IMR-90 (cell line): ENCODE results near the gene BCL2L1. TPM values are rescaled to one million over a fixed set of nuclear protein-coding genes. Genes with fewer than 3 reads are reported as not detected.

Experiments
- ATAC-seq: fragments of 200-7000 bp; cut with Tn5 transposase; 2 replicates; pipeline ENCODE4 v1.9.1; 2020; ENCODE audit warnings: low read depth, mild to moderate bottlenecking, moderate library complexity
- BruUV-seq: library from RNA; stranded (reverse); fragments of 400-500 nt; replicated peaks from 2 replicates; lab custom pipeline; 2021; lab: Mats Ljungman, UMichigan
- CTCF ChIA-PET: fragments of 300-600 bp; formaldehyde crosslinking; extraction: SDS; loops from one replicate; lab custom pipeline; 2021; ENCODE audit warnings: antibody characterized with exemption; lab: Yijun Ruan, JAX
- POLR2A ChIA-PET: fragments of 300-600 bp; sonication (Branson Sonifier 250); formaldehyde crosslinking; loops from one replicate; lab custom pipeline; 2022; ENCODE audit warnings: antibody characterized with exemption; ENCODE audit not compliant: unreplicated experiment; lab: Charles Lee
- DNase-seq: peaks from one replicate; pipeline ENCODE4 v3.0.0; 2013
- H2AFZ ChIP-seq: replicated peaks from 2 replicates; pipeline ENCODE3; 2013; ENCODE audit warnings: low read length, mild to moderate bottlenecking; ENCODE audit not compliant: poor library complexity
- H2AK5ac ChIP-seq: 2 replicates; pipeline ENCODE4 v1.6.1; 2013; ENCODE audit warnings: low read depth, low read length, inconsistent platforms
- H2AK9ac ChIP-seq: replicated peaks from 2 replicates; pipeline ENCODE3; 2013; ENCODE audit warnings: mild to moderate bottlenecking, low read depth, low read length, moderate library complexity; ENCODE audit not compliant: poor library complexity
- H2BK120ac ChIP-seq: 2 replicates; pipeline ENCODE4 v1.6.1; 2013; ENCODE audit warnings: low read depth, low read length, inconsistent platforms
- H2BK15ac ChIP-seq: 3 replicates; pipeline ENCODE4 v1.6.1; 2013; ENCODE audit warnings: low read depth, low read length, inconsistent platforms
- H2BK20ac ChIP-seq: 2 replicates; pipeline ENCODE4 v1.6.1; 2013; ENCODE audit warnings: low read depth, mild to moderate bottlenecking, inconsistent platforms, low read length, moderate library complexity
- H2BK5ac ChIP-seq: 2 replicates; pipeline ENCODE4 v1.6.1; 2013; ENCODE audit warnings: mild to moderate bottlenecking, low read depth, low read length, inconsistent platforms; ENCODE audit not compliant: poor library complexity, severe bottlenecking
- H3K14ac ChIP-seq: replicated peaks from 2 replicates; pipeline ENCODE4 v1.6.1; 2013; ENCODE audit warnings: low read depth, low read length, inconsistent platforms
- H3K18ac ChIP-seq: 2 replicates; pipeline ENCODE4 v1.6.1; 2013; ENCODE audit warnings: low read depth, low read length, control low read depth
- H3K23ac ChIP-seq: 2 replicates; pipeline ENCODE4 v1.6.1; 2013; ENCODE audit warnings: low read depth, low read length, inconsistent platforms
- H3K27ac ChIP-seq: 2 replicates; pipeline ENCODE4 v1.5.1; 2013; ENCODE audit warnings: mild to moderate bottlenecking, control low read depth, low read length; ENCODE audit not compliant: insufficient read depth
- H3K27me3 ChIP-seq: 2 replicates; pipeline ENCODE4 v1.6.1; 2013; ENCODE audit warnings: low read length; ENCODE audit not compliant: control insufficient read depth, insufficient read depth
- H3K36me3 ChIP-seq: 2 replicates; pipeline ENCODE4 v1.6.1; 2013; ENCODE audit warnings: low read length, mixed read lengths; ENCODE audit not compliant: control insufficient read depth, insufficient read depth
- H3K4ac ChIP-seq: 2 replicates; pipeline ENCODE4 v1.6.1; 2013; ENCODE audit warnings: low read depth, low read length, inconsistent platforms
- H3K4me1 ChIP-seq: 2 replicates; pipeline ENCODE4 v1.6.1; 2013; ENCODE audit warnings: low read length, mixed read lengths; ENCODE audit not compliant: control insufficient read depth, insufficient read depth
- H3K4me2 ChIP-seq: 2 replicates; pipeline ENCODE4 v1.6.1; 2013; ENCODE audit warnings: low read depth, mild to moderate bottlenecking, control low read depth, low read length, moderate library complexity
- H3K4me3 ChIP-seq: 2 replicates; pipeline ENCODE4 v1.5.1; 2013; ENCODE audit warnings: low read depth, mild to moderate bottlenecking, control low read depth, low read length, moderate library complexity; ENCODE audit not compliant: insufficient read depth
- H3K56ac ChIP-seq: 2 replicates; pipeline ENCODE4 v1.6.1; 2013; ENCODE audit warnings: low read length, inconsistent platforms; ENCODE audit not compliant: insufficient read depth; ENCODE audit errors: extremely low read depth
- H3K79me1 ChIP-seq, 2 experiments: 2 replicates each; pipeline ENCODE4 v1.6.1; 2013; ENCODE audit warnings: low read length in 2 of 2, inconsistent platforms in 1 of 2, low read depth in 1 of 2
- H3K9ac ChIP-seq: 2 replicates; pipeline ENCODE4 v1.6.1; 2013; ENCODE audit warnings: low read depth, low read length, control low read depth
- H3K9me1 ChIP-seq: 2 replicates; pipeline ENCODE4 v1.6.1; 2013; ENCODE audit warnings: low read length, inconsistent platforms; ENCODE audit not compliant: insufficient read depth
- H3K9me3 ChIP-seq: 2 replicates; pipeline ENCODE4 v1.6.1; 2013; ENCODE audit warnings: low read length; ENCODE audit not compliant: control insufficient read depth, insufficient read depth
- H4K20me1 ChIP-seq: 2 replicates; pipeline ENCODE4 v1.6.1; 2013; ENCODE audit warnings: low read length, inconsistent platforms; ENCODE audit not compliant: insufficient read depth
- H4K5ac ChIP-seq: 2 replicates; pipeline ENCODE4 v1.6.1; 2013; ENCODE audit warnings: mild to moderate bottlenecking, low read depth, low read length, control low read depth
- H4K8ac ChIP-seq, 2 experiments: 2 replicates each; pipeline ENCODE4 v1.6.1; 2013; ENCODE audit warnings: low read depth in 2 of 2, low read length in 2 of 2, control low read depth in 1 of 2, inconsistent platforms in 1 of 2
- H4K91ac ChIP-seq: 2 replicates; pipeline ENCODE4 v1.6.1; 2013; ENCODE audit warnings: low read depth, low read length, inconsistent platforms; ENCODE audit not compliant: insufficient read depth
- BHLHE40 ChIP-seq: fragments of 150-350 bp; IDR thresholded peaks from 2 replicates; pipeline ENCODE4 v1.6.1; 2016; ENCODE audit warnings: mild to moderate bottlenecking, low read depth, low read length
- CEBPB ChIP-seq: IDR thresholded peaks from 2 replicates; pipeline ENCODE4 v1.6.1; 2012; ENCODE audit warnings: low read depth, low read length, improper control_type of control experiment
- CHD1 ChIP-seq: IDR thresholded peaks from 2 replicates; pipeline ENCODE4 v1.6.1; 2012; ENCODE audit warnings: low read depth, low read length, improper control_type of control experiment
- CTCF ChIP-seq: conservative IDR thresholded peaks from 2 replicates; pipeline ENCODE4 v1.5.1; 2012; ENCODE audit warnings: mild to moderate bottlenecking, low read depth, low read length, improper control_type of control experiment
- ELK1 ChIP-seq: fragments of 150-350 bp; IDR thresholded peaks from 2 replicates; pipeline ENCODE4 v1.6.1; 2016; ENCODE audit warnings: low read depth, mild to moderate bottlenecking, low read length, moderate library complexity, borderline replicate concordance
- FOS ChIP-seq: fragments of 150-350 bp; IDR thresholded peaks from 2 replicates; pipeline ENCODE4 v1.6.1; 2016; ENCODE audit warnings: low read depth, low read length
- MAFK ChIP-seq: IDR thresholded peaks from 2 replicates; pipeline ENCODE4 v1.6.1; 2012; ENCODE audit warnings: low read depth, low read length, improper control_type of control experiment
- MAZ ChIP-seq: IDR thresholded peaks from 2 replicates; pipeline ENCODE4 v1.6.1; 2012; ENCODE audit warnings: low read depth, mild to moderate bottlenecking, low read length, improper control_type of control experiment, moderate library complexity, borderline replicate concordance
- MXI1 ChIP-seq: IDR thresholded peaks from 2 replicates; pipeline ENCODE4 v1.6.1; 2012; ENCODE audit warnings: low read depth, mild to moderate bottlenecking, low read length, moderate library complexity, borderline replicate concordance
- NFE2L2 ChIP-seq: fragments of 150-350 bp; IDR thresholded peaks from 2 replicates; pipeline ENCODE4 v1.6.1; 2016; ENCODE audit warnings: low read depth, mild to moderate bottlenecking, low read length
- POLR2A ChIP-seq: IDR thresholded peaks from 2 replicates; pipeline ENCODE4 v1.6.1; 2012; ENCODE audit warnings: mild to moderate bottlenecking, low read depth, low read length
- RAD21 ChIP-seq: IDR thresholded peaks from 2 replicates; pipeline ENCODE4 v1.6.1; 2012; ENCODE audit warnings: low read length, improper control_type of control experiment
- RCOR1 ChIP-seq: IDR thresholded peaks from 2 replicates; pipeline ENCODE4 v1.6.1; 2012; ENCODE audit warnings: mild to moderate bottlenecking, low read length, improper control_type of control experiment; ENCODE audit not compliant: insufficient replicate concordance
- RFX5 ChIP-seq: IDR thresholded peaks from 2 replicates; pipeline ENCODE4 v1.8.0; 2012; ENCODE audit warnings: low read depth, mild to moderate bottlenecking, low read length, moderate library complexity
- SMC3 ChIP-seq: fragments of 150-350 bp; IDR thresholded peaks from 2 replicates; pipeline ENCODE4 v1.6.1; 2016; ENCODE audit warnings: low read depth, mild to moderate bottlenecking, antibody characterized with exemption, low read length, moderate library complexity
- USF2 ChIP-seq: fragments of 150-350 bp; IDR thresholded peaks from 2 replicates; pipeline ENCODE4 v1.6.1; 2017; ENCODE audit warnings: mild to moderate bottlenecking, antibody characterized with exemption, low read length, low read depth
- WGBS, 2 experiments: methylation state at CpG; one replicate each; pipeline versions ENCODE4 v1.1.5 to v1.1.7; 2013; ENCODE audit warnings: missing lambda C conversion rate in 2 of 2; ENCODE audit not compliant: insufficient read length in 1 of 2; ENCODE audit errors: extremely low coverage in 2 of 2; 5-methylcytosine and 5-hydroxymethylcytosine counted together
- dilution Hi-C: fragments of 300-500 bp; cut with HindIII; formaldehyde crosslinking; loops from one replicate; pipeline ENCODE4 v1.14.3; 2018; ENCODE audit warnings: low sequenced_read_pairs; ENCODE audit not compliant: unreplicated experiment
- in situ Hi-C: fragments of 300-500 bp; cut with MboI; formaldehyde crosslinking; loops from 3 replicates; pipeline ENCODE4 v1.14.3; 2019; ENCODE audit warnings: low sequenced_read_pairs, inconsistent platforms, mixed read lengths
- intact Hi-C: fragments of 100-400 bp; cut with micrococcal nuclease; formaldehyde crosslinking; loops from 2 replicates; pipeline ENCODE4 v1.10.0; 2022
- polyA plus RNA-seq, 3 experiments: library from polyadenylated mRNA; depleted of rRNA; stranded (reverse); fragments of >200 nt; gene quantifications; 2 replicates each; pipeline ENCODE4 v1.2.3, GENCODE V29; 2012; ENCODE audit warnings: low replicate concordance in 1 of 3
- total RNA-seq: library from RNA; depleted of rRNA; stranded (reverse); fragments of >200 nt; gene quantifications from 2 replicates; pipeline ENCODE4 v1.2.3, GENCODE V29; 2012

The BCL2L1 gene
- total and polyA plus RNA-seq, 2 of the 4 experiments (the other 2 are of a cell fraction) = 40.2 to 41.9 TPM

GRCh38 chr20:31642837-31643236 is 79.8 kb downstream of the BCL2L1 start:
- dilution Hi-C loops = no loop called here

More at GRCh38 chr20:31642837-31643236, 79.8 kb downstream of the BCL2L1 start:
- no peak overlapping the region for H3K56ac ChIP-seq
- H3K9ac ChIP-seq = no peak overlapping the region
- H4K8ac ChIP-seq = no peak overlapping the region
- intact Hi-C loops (no loop called here), in situ Hi-C loops (no loop called here)
- TF ChIP-seq BHLHE40 (no peak), SMC3 (no peak), MXI1 (no peak), MAZ (no peak), MAFK (no peak), CTCF (no peak), RCOR1 (no peak), RAD21 (no peak), NFE2L2 (no peak), CHD1 (no peak), ELK1 (no peak), POLR2A (no peak), USF2 (no peak), CEBPB (no peak), RFX5 (no peak), FOS (no peak)
- ATAC-seq = no peak
- H3K9me1 ChIP-seq = no peaks in the 10 kb centered on the region
- no peak for DNase-seq
- H3K4me3 ChIP-seq = no peak overlapping the region
- H3K36me3 ChIP-seq = no peaks in the 10 kb centered on the region
- no peak overlapping the region for H3K4me2 ChIP-seq
- no peaks in the 10 kb centered on the region for H3K79me1 ChIP-seq
- H2AFZ ChIP-seq = peak overlapping the region; percentile 21
- no peak overlapping the region for H3K14ac ChIP-seq
- H3K4me1 ChIP-seq = no peaks in the 10 kb centered on the region; the same call in 1 of the 2 replicates
- no peak overlapping the region for H4K91ac ChIP-seq
- no peak overlapping the region for H2AK5ac ChIP-seq
- no peak overlapping the region for H2AK9ac ChIP-seq
- H4K20me1 ChIP-seq = no peaks in the 10 kb centered on the region
- no peak overlapping the region for H4K5ac ChIP-seq
- ChIA-PET POLR2A (no interaction called here), CTCF (no interaction called here)
- no peak overlapping the region for H3K18ac ChIP-seq
- no peak overlapping the region for H2BK20ac ChIP-seq
- H3K23ac ChIP-seq = no peak overlapping the region
- no TSS peak for BruUV-seq
- no peak overlapping the region for H2BK15ac ChIP-seq
- no peak overlapping the region for H2BK5ac ChIP-seq
- peaks cover 20% of the 10 kb centered on the region for H3K27me3 ChIP-seq
- no peak overlapping the region for H2BK120ac ChIP-seq
- H3K27ac ChIP-seq = no peak overlapping the region
- H3K4ac ChIP-seq = no peak overlapping the region
- H3K9me3 ChIP-seq = no peaks in the 10 kb centered on the region
- WGBS, 2 experiments = 82% methylated on average over 1 of the region's 1 CpG; no CpG with 5 or more reads in 1 of the 2 experiments
